Ureter (tissue), 1 donor: ENCODE results near the gene SLC12A8. TPM values are rescaled to one million over a fixed set of nuclear protein-coding genes. Genes with fewer than 3 reads are reported as not detected.

Experiments used
- DNase-seq: peaks from one replicate; pipeline ENCODE4 v3.0.0-alpha.2; 2020; ENCODE audit warnings: low spot score
- total RNA-seq: library from RNA; stranded (reverse); gene quantifications from one replicate; pipeline ENCODE4 v1.2.4, GENCODE V29; 2023
- donor health status: DM: yes; HTN: yes; CAD: no.

Gene SLC12A8
- 6.1 TPM for total RNA-seq

GRCh38 chr3:125212509-125213363 lies at the start of gene SLC12A8:
SLC12A8 (minus strand) TSS chr3:125212748; CDS start chr3:125211349, 1,399 bp downstream.
- DNase-seq: no peak

DNA sequence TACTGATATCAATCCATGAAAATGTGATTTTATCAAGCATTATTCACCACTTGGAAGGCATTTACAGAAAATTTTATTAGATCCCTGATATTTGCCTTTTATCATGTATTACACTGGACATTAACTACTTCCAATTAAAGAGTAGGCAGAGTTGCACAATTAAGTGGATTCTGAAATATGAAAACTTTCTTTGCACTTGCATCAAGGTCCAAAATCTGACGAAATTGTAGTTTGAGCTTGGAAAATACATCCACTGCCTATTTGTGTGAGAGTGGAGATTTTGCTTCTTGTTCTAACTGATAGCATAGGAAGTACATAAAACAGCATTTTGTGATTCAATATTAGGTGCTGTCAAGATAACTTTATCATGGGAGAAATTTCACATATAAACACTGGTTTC lies 49.6 kb upstream of the SLC12A8 start:
- no peak for DNase-seq

DNA sequence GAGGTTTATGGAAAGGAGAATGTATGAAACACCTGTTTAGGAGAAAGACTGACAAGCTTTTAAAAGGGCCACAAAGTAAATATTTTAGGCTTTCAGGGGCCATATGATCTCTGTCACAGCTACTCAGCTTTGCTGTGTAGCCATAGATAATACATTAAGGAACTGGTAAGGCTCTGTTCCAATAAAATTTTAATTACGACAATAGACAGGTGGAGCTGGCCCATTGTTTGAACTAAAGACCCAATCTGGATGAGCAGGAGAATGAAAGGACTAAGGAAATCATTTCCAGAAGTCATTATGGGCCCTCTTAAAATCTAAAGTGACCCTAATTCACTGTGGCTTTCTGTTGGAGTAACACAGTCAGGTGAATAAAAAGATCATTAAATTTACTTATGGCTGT lies 48.5 kb upstream of the SLC12A8 start:
- no peak for DNase-seq

DNA sequence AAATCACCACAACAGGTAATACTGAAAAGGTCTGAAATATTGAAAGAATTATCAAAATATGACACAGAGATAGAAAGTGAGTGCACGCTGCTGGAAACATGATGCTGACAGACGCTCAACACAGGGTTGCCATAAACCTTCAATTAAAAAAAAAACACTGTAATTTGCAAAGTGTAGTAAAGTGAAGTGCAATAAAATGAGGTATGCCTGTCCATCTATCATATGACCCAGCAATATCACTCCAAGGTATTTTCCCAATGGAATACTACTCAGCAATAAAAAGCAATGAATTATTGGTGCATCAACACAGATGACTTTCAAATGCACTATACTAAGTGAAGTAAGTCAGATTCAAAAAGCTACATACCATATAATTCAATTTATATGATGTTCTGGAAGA lies 47.6 kb upstream of the SLC12A8 start:
- no peak for DNase-seq

- no peak for DNase-seq
These were observed 45.0 kb upstream of the SLC12A8 start for GRCh38 chr3:125257536-125257935.

DNA sequence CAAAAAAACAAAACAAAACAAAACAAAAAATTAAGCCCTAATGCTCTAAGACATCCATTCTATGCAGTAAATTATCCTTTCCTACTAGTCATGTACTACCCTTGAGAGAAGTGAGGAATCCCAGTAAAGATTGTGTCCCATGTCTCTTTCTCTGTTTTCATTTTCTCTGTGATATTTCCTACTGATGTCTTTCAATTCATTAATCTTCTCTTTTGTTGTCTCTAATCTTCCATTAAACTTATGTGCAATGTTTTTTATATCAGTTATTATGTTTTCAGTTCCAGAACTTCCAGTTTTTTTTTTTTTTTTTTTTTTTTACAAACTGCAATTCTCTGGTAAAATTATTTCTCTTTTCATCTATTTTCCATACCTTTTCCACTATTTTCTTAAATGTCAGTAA lies 44.1 kb upstream of the SLC12A8 start:
- no peak for DNase-seq

GRCh38 chr3:125250973-125251372 lies 38.4 kb upstream of the SLC12A8 start:
- DNase-seq: no peak

DNA sequence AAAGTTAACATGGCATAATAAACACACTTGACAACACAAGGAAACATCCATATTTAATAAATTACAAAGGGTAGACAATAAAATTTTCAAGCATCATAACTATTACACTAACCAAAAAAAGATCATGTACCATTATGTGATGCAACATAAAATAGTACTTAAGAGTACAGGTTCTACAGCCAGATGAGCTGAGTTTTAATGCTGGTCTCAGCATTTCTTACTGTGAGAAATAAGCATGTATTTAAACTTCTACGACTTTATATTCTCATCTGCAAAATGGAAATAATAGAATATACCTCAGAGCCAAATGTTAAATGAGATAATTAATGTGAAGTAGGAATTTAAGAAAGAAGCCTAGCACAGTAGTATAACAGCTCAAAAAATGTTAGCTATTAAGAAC lies 33.7 kb upstream of the SLC12A8 start:
- DNase-seq: no peak

DNA sequence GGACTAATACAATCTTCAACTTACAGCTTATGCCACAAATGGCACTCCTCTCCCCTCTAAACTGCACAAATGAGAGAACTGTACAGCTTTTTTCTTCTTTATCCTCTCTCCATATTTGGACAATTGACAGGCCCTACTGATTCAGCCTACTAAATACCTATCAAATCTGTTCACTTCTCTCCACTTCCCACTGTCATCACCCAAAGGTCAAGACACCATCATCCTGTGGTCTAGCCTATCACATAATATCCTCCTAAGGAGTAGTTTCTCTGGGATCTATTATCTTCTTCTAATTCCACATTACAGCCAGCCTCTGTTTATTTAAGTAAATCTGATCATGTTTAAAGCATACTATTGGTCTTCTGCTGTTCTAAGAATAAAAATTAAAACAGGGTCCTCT lies 33.0 kb upstream of the SLC12A8 start:
- no peak for DNase-seq

DNA sequence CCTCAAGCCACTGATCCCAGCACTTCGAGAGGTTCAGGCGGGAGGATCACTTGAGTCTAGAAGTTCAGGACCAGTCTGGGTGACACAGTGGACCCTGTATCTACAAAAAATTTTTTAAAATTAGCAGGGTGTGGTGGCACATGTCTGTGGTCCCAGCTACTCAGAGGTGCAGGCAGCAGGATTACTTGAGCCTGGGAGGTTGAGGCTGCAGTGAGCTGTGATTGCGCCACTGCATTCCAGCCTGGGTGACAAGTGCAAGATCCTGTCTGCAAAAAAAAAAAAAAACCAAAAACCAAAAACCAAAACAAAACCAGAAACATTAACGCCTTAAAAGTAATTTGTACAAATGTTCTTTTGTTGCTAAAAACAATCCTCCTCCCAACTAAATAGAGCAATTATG lies 27.9 kb upstream of the SLC12A8 start:
- DNase-seq: no peak

DNA sequence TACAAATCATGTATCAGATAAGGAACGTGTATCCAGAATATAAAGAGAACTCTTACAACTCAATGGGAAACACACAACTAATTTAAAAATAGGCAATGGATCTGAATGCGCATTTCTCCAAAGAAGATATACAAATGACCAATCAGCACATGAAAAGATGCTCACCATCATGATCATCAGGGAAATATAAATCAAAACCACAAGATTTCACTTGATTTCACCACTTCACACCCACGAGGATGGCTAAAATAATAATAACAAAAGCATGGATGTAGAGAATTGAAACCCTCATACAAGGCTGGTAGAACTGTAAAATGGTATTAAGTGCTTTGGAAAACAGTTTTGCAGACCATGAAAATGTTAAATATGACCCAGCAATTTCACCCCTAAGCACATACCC lies 26.7 kb upstream of the SLC12A8 start:
- no peak for DNase-seq

DNA sequence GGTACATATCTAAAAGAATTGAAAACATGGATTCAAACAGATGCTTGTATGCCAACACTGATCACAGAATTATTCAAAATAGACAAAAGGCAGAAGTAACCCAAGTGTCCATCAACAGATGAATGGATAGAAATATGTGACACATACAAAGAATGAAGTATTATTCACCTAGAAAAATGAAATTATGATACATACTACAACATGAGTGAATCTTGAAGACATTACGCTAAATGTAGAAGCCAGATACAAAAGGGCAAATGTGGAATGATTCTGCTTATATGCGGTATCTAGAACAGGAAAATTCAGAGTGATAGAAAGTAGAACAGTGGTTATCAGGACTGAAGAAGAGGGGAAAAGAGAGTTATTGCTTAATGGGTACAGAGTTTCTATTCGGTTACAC lies 26.2 kb upstream of the SLC12A8 start:
- DNase-seq: no peak

DNA sequence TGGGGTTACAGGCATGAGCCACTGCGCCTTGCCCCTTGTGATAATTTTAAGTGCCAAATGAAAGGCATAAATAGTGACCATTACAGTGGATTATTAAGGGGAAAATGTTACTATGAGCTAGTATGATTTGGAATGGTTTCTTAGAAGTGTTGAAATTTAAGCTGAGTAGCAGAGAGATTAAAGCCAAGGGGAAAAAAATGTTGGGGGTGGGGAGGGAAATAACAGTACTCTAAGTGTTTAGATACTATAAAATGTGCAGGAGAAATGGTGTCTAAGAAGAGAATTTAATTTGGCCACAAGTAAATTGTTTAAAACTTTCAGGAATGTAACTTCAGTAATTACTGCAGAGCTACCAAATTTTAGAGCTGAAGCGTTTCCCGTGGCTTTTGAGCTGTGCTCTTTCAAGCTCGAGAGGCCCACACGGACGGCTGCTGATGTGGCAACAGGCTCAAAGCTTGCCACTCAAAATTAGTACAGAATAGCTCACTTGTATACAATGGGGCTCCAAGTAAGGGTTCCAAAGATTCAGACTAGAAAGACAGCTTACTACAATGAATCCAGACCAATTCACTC lies 23.9 kb upstream of the SLC12A8 start:
- DNase-seq: no peak

DNA sequence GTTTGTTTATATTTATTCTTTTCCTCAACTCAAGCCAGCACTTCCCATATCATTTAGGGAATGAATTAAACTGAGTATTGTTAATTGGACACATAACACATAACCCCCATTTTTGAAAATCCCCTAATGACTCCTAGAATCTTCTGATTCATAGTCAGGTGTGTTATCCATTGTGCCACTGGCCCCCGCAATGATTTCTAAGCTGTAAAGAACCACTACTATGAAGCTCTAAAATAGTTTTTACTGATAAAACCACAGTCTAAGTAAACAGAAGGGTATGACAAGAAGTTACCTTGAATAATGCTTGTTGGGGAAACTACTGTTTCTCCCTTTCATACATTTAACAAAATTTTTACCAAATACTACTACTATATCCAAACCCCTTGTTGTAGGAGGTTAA lies 22.3 kb upstream of the SLC12A8 start:
- no peak for DNase-seq

DNA sequence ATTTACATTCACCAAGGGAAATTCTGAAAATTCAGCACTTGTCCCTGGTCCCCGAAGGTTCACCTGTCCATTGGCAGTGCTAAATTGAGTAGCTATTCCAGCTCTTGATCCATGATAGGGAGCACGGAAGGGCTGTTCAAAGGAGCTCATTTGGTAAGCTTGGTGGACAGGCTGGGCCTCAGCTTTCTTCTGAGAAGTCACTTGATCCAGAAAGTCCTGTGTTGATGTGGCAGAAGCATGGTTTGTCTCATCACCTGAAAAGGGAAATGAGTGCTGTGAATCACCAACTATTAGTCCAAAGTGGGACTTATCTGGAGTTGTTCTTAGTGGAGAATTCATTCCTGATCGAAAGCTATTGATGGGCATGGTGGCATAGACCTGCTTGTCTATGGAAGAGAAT lies 19.9 kb upstream of the SLC12A8 start:
- no peak for DNase-seq

DNA sequence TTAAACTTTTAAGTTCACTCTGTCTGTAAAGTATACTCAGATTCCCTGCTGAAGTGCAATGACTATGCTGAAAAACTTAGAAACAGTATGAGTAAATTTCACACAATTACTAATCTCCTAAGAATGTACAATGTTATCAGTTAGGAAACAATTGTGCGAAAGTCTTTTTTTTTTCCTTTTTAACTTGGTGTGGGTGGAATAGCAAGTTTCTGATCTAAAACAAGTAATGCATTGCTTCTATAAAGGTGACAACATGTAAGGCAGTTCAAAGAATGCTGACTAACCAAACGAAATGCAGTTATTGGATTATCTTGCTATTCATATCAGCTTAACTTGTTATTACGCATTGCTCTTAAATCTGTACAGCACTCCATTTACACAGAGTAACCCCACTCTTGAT lies 19.3 kb upstream of the SLC12A8 start:
- no peak for DNase-seq

DNA sequence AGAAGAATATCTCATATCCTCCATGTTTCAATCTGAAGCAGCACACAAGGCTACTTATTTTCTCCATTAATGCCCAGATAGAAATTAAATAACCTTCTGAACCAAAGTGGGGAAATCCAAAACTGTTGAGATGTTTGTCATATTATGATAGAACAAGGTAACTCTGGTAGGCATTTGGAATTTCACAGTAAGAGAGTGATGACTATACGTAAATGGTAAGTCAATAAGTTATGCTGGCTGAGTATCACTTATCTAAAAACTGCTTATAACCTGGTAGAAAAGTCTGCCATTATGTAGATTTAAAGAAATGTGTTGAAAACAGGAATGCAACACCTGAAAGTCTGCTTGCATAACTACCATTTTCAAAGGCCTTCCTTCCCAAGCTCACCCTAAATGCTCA lies 17.2 kb upstream of the SLC12A8 start:
- DNase-seq: no peak

GRCh38 chr3:125229168-125229567 lies 16.6 kb upstream of the SLC12A8 start:
- no peak for DNase-seq

DNA sequence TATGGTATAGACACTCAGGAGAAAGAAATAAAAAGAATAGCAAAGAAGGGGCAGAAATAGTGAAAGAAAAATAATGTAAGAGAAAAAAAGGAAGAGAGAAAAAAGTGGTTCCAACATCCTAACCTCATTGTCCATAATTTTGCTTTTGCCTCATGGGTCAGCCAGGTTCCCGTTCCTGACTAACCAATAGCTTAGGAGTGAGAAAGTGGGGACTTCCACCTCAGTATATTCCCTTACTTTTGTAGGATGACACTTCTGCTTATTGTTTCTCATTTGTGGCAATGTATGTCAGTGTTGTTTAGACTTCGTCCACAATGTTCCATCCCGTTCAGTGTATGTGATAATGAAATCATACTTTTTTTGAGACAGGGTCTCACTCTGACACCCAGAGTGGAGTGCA lies 9.3 kb upstream of the SLC12A8 start:
- DNase-seq: no peak

DNA sequence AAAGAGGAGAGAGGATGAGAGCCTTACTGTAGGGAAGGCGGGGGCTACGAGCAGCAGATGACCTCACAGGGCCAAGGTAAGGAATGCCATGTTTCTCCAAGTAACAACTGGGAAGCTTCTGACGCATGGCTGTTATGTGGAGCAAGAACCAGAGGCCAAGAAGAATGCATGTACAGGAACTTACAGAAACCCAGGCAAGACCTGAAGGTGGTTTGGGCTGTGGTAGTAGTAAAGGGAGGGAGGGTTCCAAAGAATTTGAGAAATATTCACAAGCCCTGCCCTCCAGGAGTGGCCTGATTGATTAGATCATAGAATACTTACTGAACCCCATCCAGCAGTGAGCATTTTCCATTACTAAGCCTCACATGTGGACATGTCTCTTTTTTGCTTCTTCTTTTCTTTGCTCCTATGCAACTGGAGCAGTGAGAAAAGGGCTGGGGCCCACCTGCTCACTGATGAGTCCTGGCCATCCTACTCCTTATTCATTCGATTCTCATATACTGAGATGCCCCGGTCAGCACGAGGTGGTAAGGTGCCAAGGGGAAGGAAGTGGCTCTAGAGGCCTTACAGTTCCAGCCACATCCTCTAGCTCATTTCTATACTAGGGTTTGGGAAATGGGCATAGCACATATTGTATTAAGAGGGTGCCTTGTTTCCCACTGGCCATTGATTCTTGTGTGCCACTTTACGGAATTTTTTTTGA lies 8.3 kb upstream of the SLC12A8 start:
- DNase-seq: no peak

DNA sequence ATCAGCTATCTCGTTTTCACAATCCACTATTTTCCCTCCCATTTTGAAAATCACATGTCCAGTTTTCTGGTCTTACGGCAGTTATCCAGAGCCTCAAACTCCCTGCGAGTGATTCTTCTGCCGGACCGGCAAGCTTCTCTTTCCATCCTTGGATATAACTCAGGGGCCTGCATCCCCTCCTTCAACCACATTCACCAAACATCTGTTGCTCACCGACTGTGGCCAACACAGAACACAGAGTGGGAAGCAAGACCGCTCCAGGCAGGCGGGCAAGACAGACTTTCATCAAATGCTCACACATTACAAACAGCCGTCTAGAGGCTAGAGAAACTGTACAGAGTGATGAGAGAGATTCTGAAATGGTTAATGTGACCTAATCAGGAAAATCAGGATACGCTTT lies 7.6 kb upstream of the SLC12A8 start:
- DNase-seq: no peak

DNA sequence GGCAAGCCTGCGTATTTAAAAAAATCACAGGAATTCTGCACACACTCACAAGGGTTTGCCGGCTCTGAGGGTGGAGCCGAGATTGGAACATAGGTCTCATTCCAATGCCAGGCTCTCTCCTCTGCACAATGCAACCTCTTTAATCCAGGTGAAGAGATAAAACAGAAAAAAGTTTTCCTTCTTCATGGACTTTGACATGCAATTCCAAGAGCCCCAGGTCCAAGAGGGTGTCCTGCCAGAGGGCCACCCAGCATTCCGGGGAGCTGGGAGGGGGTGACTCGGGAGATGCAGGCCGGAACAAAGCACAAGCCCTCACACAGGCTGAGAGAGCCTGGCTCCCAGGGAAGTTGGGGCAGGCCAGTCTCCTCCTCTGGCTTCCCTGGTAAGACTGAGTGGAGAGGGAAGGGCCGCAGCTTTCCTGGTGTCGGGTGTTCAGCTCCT lies 6.7 kb upstream of the SLC12A8 start:
- no peak for DNase-seq

DNA sequence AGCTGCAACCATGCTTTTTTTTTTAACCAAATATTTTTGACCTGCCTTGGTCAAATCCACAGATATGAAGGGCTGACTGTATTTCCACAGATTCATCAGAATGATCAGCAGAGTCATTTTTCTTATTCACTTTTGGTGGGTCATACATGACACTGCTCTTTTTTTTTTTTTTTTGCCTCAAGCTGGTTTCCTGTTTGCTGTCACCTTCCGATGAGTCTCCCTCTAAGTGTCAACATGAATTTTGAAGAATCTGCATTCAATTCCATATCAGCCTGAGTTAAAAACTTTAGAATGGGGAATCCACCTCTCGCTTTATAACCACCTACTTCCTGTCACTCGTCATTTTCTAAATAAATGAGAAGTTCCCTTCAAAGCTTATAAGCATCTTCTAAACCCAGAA lies 2.2 kb upstream of the SLC12A8 start:
- no peak for DNase-seq
